Testis (tissue), 2 donors: ENCODE results near the gene PRKX.

Experiments used
- POLR2A ChIP-seq: fragments of 450-650 bp; IDR thresholded peaks from one replicate; pipeline ENCODE4 v1.6.1; 2017; ENCODE audit warnings: antibody characterized with exemption, mild to moderate bottlenecking, moderate library complexity
- TF ChIP-seq, protein P1 (sequence below), 3 experiments: fragments of 450-650 bp in 2 of 3; fragments of 200-600 bp in 1 of 3; sonication (generic) in 1 of 3; IDR thresholded peaks; one replicate each; pipeline ENCODE4 v1.5.1; 2016 to 2019; ENCODE audit warnings: antibody characterized with exemption in 3 of 3, mild to moderate bottlenecking in 2 of 3, moderate library complexity in 1 of 3

- TF ChIP-seq, protein P1, sequence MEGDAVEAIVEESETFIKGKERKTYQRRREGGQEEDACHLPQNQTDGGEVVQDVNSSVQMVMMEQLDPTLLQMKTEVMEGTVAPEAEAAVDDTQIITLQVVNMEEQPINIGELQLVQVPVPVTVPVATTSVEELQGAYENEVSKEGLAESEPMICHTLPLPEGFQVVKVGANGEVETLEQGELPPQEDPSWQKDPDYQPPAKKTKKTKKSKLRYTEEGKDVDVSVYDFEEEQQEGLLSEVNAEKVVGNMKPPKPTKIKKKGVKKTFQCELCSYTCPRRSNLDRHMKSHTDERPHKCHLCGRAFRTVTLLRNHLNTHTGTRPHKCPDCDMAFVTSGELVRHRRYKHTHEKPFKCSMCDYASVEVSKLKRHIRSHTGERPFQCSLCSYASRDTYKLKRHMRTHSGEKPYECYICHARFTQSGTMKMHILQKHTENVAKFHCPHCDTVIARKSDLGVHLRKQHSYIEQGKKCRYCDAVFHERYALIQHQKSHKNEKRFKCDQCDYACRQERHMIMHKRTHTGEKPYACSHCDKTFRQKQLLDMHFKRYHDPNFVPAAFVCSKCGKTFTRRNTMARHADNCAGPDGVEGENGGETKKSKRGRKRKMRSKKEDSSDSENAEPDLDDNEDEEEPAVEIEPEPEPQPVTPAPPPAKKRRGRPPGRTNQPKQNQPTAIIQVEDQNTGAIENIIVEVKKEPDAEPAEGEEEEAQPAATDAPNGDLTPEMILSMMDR (IDR thresholded peaks at IDR 0.05): no peak
- no peak for TF ChIP-seq POLR2A
Observed at GRCh38 chrX:3697220-3697684, 16.2 kb downstream of the PRKX start.
